ENCODE measurements around the gene TEX2. TPM values are rescaled to one million over a fixed set of nuclear protein-coding genes. Genes with fewer than 3 reads are reported as not detected.

The TEX2 gene
- total RNA-seq, 1 donor: 17.5 TPM

- DNase-seq (ENCODE audit: low read depth in 2 of 3, low spot score in 2 of 3): no peak
These were observed 97.7 kb downstream of the TEX2 start for GRCh38 chr17:64165347-64165746.

- peak in 1 of 3 donors; percentile 42 for DNase-seq (ENCODE audit: low read depth in 2 of 3, low spot score in 2 of 3)
These were observed 98.3 kb downstream of the TEX2 start for GRCh38 chr17:64164596-64165285.

GRCh38 chr17:64163468-64163867, 99.6 kb downstream of the TEX2 start:
- DNase-seq (ENCODE audit: low read depth in 2 of 3, low spot score in 2 of 3): no peak

DNA sequence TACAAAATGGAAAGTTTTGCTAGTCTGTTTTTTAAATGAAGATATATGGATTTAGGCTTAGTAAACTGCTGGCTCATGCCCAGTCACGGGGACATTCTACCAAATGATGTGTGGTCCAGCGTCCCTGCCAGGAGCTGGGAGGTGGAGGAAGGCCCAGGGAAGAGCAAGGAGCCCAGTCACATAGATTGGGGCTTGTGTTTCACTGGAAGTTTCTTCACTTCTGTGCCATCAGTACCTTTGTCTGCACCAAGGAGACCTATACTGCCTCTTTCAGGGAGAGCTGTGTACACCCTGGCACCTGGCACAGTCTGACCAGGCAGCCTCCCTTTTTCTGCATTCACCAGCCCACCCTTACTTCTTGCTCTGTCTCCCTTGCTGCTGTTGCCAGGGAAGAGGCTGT, 100.5 kb downstream of the TEX2 start:
- no peak for DNase-seq (ENCODE audit: low read depth in 2 of 3, low spot score in 2 of 3)

- DNase-seq (ENCODE audit: low read depth in 2 of 3, low spot score in 2 of 3): no peak
These were observed 101.5 kb downstream of the TEX2 start for GRCh38 chr17:64161380-64162176.

DNA sequence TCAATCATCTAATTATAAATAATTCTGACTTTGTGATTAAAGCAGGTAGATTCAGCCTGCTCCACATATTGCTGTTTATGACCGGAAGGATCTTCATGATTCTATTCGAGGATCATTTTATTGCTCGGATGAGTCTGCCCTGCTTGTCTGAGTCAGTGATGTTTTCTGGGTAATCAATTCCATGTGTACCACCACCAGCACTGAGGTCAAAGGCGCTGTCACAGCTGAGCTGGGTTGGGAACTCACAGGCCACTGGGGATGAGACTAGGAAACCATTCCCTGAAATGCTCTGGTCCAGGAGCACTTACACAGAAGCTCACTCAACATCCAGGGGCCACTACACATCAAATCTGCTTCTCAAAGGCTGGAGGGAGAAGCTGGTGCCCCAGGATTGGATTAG, 102.7 kb downstream of the TEX2 start:
- no peak for DNase-seq (ENCODE audit: low read depth in 2 of 3, low spot score in 2 of 3)

DNA sequence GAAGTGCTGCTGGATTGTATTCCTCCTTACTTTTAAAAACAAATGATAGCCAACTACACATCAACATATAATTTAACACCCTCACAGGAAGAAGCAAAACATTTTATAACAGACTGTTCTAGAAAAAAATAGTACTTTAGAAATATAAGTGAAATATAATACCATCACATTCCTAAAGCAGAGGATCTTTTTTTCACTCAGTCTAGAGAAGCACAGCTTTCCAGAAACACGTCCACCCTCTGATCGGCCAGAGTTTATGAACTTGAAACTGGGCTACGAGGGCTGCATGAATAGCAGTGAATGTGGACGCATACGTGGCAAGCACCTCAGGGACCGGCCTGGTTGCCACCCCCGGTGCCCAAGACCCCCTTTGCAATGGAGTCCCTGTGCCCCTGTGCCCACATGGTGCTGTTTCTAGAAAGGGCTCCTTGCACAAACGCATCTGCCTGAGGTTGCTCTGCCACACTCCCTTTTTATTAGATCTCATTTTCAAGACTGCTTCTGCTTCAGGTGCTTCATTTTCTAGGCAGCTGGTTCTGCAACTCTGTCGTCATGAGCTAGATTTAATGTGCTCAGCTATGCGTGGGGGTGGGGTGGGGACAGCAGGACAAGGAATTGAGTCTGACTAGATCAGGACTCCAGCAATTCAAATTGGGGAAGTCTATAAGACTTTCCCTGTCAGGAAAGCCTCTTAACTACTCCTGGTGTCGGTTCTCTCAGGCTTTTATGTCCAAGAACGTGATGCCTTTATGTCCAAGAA, 104.0 kb downstream of the TEX2 start:
- DNase-seq (ENCODE audit: low read depth in 2 of 3, low spot score in 2 of 3): no peak

GRCh38 chr17:64158406-64158805, 104.7 kb downstream of the TEX2 start:
- DNase-seq (ENCODE audit: low read depth in 2 of 3, low spot score in 2 of 3): no peak

- DNase-seq (ENCODE audit: low read depth in 2 of 3, low spot score in 2 of 3): no peak
These were observed 105.3 kb downstream of the TEX2 start for GRCh38 chr17:64157669-64158180.

- DNase-seq (ENCODE audit: low read depth in 2 of 3, low spot score in 2 of 3): no peak
These were observed 106.4 kb downstream of the TEX2 start for GRCh38 chr17:64156670-64157069.

GRCh38 chr17:64155751-64156544, 107.1 kb downstream of the TEX2 start:
- DNase-seq (ENCODE audit: low read depth in 2 of 3, low spot score in 2 of 3): no peak

- DNase-seq (ENCODE audit: low read depth in 2 of 3, low spot score in 2 of 3): no peak
These were observed 107.9 kb downstream of the TEX2 start for GRCh38 chr17:64155129-64155528.

GRCh38 chr17:64154717-64155116, 108.3 kb downstream of the TEX2 start:
- DNase-seq (ENCODE audit: low read depth in 2 of 3, low spot score in 2 of 3): no peak

DNA sequence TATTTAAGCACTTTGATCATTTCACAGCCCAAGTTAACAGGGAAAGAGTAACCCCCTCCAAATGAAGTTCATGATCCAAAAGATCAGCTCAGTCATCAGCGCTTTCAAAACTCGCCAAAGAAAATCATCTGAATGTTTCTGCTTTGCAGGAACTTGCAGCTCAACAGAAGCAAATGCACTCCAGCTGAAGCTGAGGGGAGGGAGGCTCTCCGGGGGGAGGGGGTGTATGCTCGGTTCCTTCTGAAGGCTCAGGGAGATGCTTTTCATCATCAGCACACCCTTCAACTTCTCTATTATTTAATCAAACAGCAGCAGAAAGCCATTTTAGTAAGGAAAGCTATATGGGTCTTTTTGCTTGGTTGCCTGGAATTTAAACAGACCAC, 108.8 kb downstream of the TEX2 start:
- DNase-seq (ENCODE audit: low read depth in 2 of 3, low spot score in 2 of 3): no peak

GRCh38 chr17:64153565-64154312, 109.3 kb downstream of the TEX2 start:
- no peak for DNase-seq (ENCODE audit: low read depth in 2 of 3, low spot score in 2 of 3)

DNA sequence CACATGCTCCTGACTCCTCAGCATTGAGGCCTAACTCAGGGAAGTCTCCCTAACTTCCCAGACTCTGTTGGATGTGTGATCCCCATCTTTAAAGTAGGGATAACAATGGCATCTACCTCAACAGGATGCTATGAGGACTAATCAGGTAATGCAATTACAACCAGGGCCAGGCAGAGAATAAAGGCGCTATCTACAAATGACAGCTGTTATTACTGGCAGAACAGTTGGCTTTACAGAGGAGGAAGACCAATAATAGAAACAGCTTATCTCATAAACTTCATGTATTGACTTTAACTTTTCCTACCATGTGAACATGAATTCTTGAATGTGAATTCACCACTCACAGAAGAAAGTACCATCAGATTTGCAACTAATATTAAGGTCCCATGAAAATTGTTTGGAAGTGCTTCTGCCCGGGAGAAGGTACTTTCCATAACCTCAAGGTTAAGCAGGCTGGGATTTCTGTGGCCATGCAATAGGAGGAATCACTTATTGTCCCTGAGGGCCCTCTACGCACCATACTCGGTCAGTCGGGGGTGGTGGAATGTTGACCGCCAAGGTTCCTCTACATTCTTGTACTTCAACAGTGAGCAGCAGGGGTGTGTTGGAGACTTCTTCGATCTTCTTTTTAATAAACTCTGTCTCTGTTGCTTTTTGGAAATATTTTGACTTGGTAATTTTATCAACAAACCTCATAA, 110.5 kb downstream of the TEX2 start:
- no peak for DNase-seq (ENCODE audit: low read depth in 2 of 3, low spot score in 2 of 3)

- DNase-seq (ENCODE audit: low read depth in 2 of 3, low spot score in 2 of 3): no peak
These were observed 112.1 kb downstream of the TEX2 start for GRCh38 chr17:64151016-64151368.

- no peak for DNase-seq (ENCODE audit: low read depth in 2 of 3, low spot score in 2 of 3)
These were observed 112.6 kb downstream of the TEX2 start for GRCh38 chr17:64150237-64151015.

- DNase-seq (ENCODE audit: low read depth in 2 of 3, low spot score in 2 of 3): no peak
These were observed 113.9 kb downstream of the TEX2 start for GRCh38 chr17:64149196-64149595.
